ENCODE results near the gene TCF7L2. TPM values are rescaled to one million over a fixed set of nuclear protein-coding genes. Genes with fewer than 3 reads are reported as not detected.

Gene TCF7L2
- total and polyA plus RNA-seq, 2 donors, result 19.5 to 24.7 TPM

GRCh38 chr10:112963835-112964234, 13.8 kb downstream of the TCF7L2 start:
- H3K4me1 ChIP-seq (ENCODE audit: insufficient read depth), result peaks cover 3% of the 10 kb centered on the region
- H3K4me3 ChIP-seq (ENCODE audit: low read depth, low read length), result no peak overlapping the region
- no peak for DNase-seq (ENCODE audit: extremely low spot score)
- WGBS, result 84% methylated on average over 5 of the region's 5 CpGs
- H3K36me3 ChIP-seq (ENCODE audit: insufficient read depth), result no peaks in the 10 kb centered on the region
- no peak overlapping the region for H3K27ac ChIP-seq (ENCODE audit: low read depth)

GRCh38 chr10:112964482-112964881, 14.4 kb downstream of the TCF7L2 start:
- WGBS, result 96% methylated on average over 6 of the region's 6 CpGs
- Histone ChIP-seq H3K4me1 (ENCODE audit: insufficient read depth) (peaks cover 3% of the 10 kb centered on the region), H3K4me3 (ENCODE audit: low read depth, low read length) (no peak overlapping the region), H3K27ac (ENCODE audit: low read depth) (no peak overlapping the region), H3K36me3 (ENCODE audit: insufficient read depth) (no peaks in the 10 kb centered on the region)
- DNase-seq (ENCODE audit: extremely low spot score), result no peak

GRCh38 chr10:112966194-112966855, 16.3 kb downstream of the TCF7L2 start:
- Histone ChIP-seq H3K4me1 (ENCODE audit: insufficient read depth) (peaks cover 3% of the 10 kb centered on the region), H3K4me3 (ENCODE audit: low read depth, low read length) (no peak overlapping the region), H3K27ac (ENCODE audit: low read depth) (no peak overlapping the region), H3K36me3 (ENCODE audit: insufficient read depth) (no peaks in the 10 kb centered on the region)
- 82% methylated on average over 9 of the region's 9 CpGs for WGBS
- no peak for DNase-seq (ENCODE audit: extremely low spot score)

DNA sequence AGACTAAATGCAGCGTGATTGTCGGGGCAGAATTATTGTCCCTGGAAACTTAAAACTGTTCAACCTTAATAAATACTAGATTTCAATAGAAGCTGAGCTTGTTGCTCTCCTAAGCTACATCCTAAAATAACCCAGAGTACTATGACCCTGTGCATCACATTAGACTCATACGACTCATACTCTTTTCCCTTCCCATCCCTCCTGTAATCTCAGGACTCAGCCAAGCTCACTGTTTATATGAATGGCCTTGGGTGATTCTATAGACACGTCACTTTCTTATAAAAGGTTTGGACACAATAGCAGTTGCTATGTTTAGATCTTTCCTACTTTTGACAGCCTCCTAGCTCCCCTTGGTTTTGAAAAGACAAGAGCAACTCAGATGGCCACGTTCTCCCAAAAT, 17.2 kb downstream of the TCF7L2 start:
- no peak overlapping the region for H3K4me3 ChIP-seq (ENCODE audit: low read depth, low read length)
- 71% methylated on average over 5 of the region's 5 CpGs for WGBS
- peaks cover 3% of the 10 kb centered on the region for H3K4me1 ChIP-seq (ENCODE audit: insufficient read depth)
- DNase-seq (ENCODE audit: extremely low spot score), result no peak
- H3K27ac ChIP-seq (ENCODE audit: low read depth), result no peak overlapping the region
- no peaks in the 10 kb centered on the region for H3K36me3 ChIP-seq (ENCODE audit: insufficient read depth)

DNA sequence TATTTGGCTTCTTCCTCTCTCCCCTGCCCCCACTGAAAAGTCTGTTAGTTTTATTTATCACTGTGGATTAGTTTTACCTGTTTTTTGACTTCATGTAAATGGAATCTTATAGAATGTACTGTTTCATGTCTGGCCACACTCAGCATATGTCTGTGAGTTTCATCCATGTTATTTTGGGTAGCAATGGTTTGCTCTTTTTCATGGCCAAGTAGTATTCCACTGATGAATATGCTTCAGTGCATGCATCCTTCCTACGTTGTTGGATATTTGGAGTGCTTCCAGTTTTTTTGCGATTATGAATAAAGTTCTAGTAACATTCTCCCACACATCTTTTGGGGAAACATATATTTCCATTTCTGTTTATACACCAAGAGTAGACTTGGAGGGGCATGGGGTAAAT, 19.1 kb downstream of the TCF7L2 start:
- WGBS, result 92% methylated on average over 2 of the region's 2 CpGs
- no peak for DNase-seq (ENCODE audit: extremely low spot score)
- Histone ChIP-seq H3K27ac (ENCODE audit: low read depth) (no peak overlapping the region), H3K4me1 (ENCODE audit: insufficient read depth) (no peaks in the 10 kb centered on the region), H3K4me3 (ENCODE audit: low read depth, low read length) (no peak overlapping the region), H3K36me3 (ENCODE audit: insufficient read depth) (no peaks in the 10 kb centered on the region)

DNA sequence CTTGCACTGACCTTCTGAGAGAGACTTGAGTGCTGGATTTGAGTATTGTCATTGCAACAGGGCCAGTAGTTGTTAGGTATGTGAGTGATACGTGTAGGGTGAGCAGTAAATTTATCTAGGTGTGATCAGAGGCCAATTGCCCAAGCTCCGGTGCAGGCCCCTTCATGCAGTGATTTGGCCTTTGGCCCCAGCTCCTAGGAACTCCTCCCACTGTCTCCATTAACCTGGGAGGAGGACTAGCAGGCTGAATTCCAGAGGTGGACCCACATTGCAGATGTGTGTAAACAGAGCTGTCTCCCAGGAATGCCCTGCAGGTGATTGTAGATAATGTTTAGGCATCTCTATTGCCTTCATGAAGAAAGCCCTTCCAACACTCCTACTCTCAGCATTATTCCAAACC, 19.5 kb downstream of the TCF7L2 start:
- Histone ChIP-seq H3K4me1 (ENCODE audit: insufficient read depth) (no peaks in the 10 kb centered on the region), H3K36me3 (ENCODE audit: insufficient read depth) (no peaks in the 10 kb centered on the region), H3K4me3 (ENCODE audit: low read depth, low read length) (no peak overlapping the region), H3K27ac (ENCODE audit: low read depth) (no peak overlapping the region)
- no peak for DNase-seq (ENCODE audit: extremely low spot score)
- 90% methylated on average over 2 of the region's 2 CpGs for WGBS

- Histone ChIP-seq H3K4me3 (ENCODE audit: low read depth, low read length) (no peak overlapping the region), H3K4me1 (ENCODE audit: insufficient read depth) (no peaks in the 10 kb centered on the region), H3K27ac (ENCODE audit: low read depth) (no peak overlapping the region), H3K36me3 (ENCODE audit: insufficient read depth) (no peaks in the 10 kb centered on the region)
- no peak for DNase-seq (ENCODE audit: extremely low spot score)
- WGBS, result 93% methylated on average over 4 of the region's 4 CpGs
Measured at GRCh38 chr10:112970021-112970420, 20.0 kb downstream of the TCF7L2 start.

GRCh38 chr10:112972606-112973005, 22.6 kb downstream of the TCF7L2 start:
- Histone ChIP-seq H3K36me3 (ENCODE audit: insufficient read depth) (no peaks in the 10 kb centered on the region), H3K27ac (ENCODE audit: low read depth) (no peak overlapping the region), H3K4me1 (ENCODE audit: insufficient read depth) (no peaks in the 10 kb centered on the region), H3K4me3 (ENCODE audit: low read depth, low read length) (no peak overlapping the region)
- 98% methylated on average over 5 of the region's 5 CpGs for WGBS
- no peak for DNase-seq (ENCODE audit: extremely low spot score)

GRCh38 chr10:112973046-112973445, 23.0 kb downstream of the TCF7L2 start:
- WGBS, result 89% methylated on average over 5 of the region's 5 CpGs
- Histone ChIP-seq H3K4me3 (ENCODE audit: low read depth, low read length) (no peak overlapping the region), H3K27ac (ENCODE audit: low read depth) (no peak overlapping the region), H3K36me3 (ENCODE audit: insufficient read depth) (no peaks in the 10 kb centered on the region), H3K4me1 (ENCODE audit: insufficient read depth) (no peaks in the 10 kb centered on the region)
- DNase-seq (ENCODE audit: extremely low spot score), result no peak

- H3K27ac ChIP-seq (ENCODE audit: low read depth), result no peak overlapping the region
- no peak overlapping the region for H3K4me3 ChIP-seq (ENCODE audit: low read depth, low read length)
- DNase-seq (ENCODE audit: extremely low spot score), result no peak
- 93% methylated on average over 5 of the region's 5 CpGs for WGBS
- no peaks in the 10 kb centered on the region for H3K36me3 ChIP-seq (ENCODE audit: insufficient read depth)
- no peaks in the 10 kb centered on the region for H3K4me1 ChIP-seq (ENCODE audit: insufficient read depth)
Measured at GRCh38 chr10:112973805-112974204, 23.8 kb downstream of the TCF7L2 start.

GRCh38 chr10:112977426-112977898, 27.4 kb downstream of the TCF7L2 start:
- no peak overlapping the region for H3K4me3 ChIP-seq (ENCODE audit: low read depth, low read length)
- no peak overlapping the region for H3K27ac ChIP-seq (ENCODE audit: low read depth)
- no peaks in the 10 kb centered on the region for H3K36me3 ChIP-seq (ENCODE audit: insufficient read depth)
- DNase-seq (ENCODE audit: extremely low spot score), result no peak
- 90% methylated on average over 12 of the region's 12 CpGs for WGBS
- no peaks in the 10 kb centered on the region for H3K4me1 ChIP-seq (ENCODE audit: insufficient read depth)

DNA sequence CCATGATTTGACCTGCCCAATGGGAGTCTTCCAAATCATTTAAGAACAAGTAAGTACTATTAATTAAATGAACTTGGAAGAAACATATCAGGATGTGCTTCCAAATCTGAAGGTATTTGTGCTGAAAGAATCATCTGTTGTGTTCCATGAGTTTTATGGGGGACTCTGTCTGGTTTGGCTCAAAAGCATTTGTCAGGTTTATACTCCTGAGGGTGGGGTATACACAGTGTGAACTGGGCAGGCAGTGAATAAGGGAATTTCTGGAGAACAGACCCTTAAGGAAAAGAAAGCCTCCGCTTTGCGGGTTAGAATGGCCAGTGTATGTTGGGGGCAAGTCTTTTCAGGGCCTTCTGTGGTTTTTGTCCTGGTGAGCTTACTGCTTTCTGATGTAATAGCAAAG, 29.9 kb downstream of the TCF7L2 start:
- H3K4me1 ChIP-seq (ENCODE audit: insufficient read depth), result no peaks in the 10 kb centered on the region
- 92% methylated on average over 2 of the region's 2 CpGs for WGBS

GRCh38 chr10:112980937-112981336, 30.9 kb downstream of the TCF7L2 start:
- Histone ChIP-seq H3K36me3 (ENCODE audit: insufficient read depth) (no peaks in the 10 kb centered on the region), H3K4me3 (ENCODE audit: low read depth, low read length) (no peak overlapping the region), H3K27ac (ENCODE audit: low read depth) (no peak overlapping the region), H3K4me1 (ENCODE audit: insufficient read depth) (no peaks in the 10 kb centered on the region)
- no peak for DNase-seq (ENCODE audit: extremely low spot score)
- WGBS, result 85% methylated on average over 2 of the region's 2 CpGs

More for the DNA sequence above, 29.9 kb downstream of the TCF7L2 start:
- Histone ChIP-seq H3K27ac (ENCODE audit: low read depth) (no peak overlapping the region), H3K4me3 (ENCODE audit: low read depth, low read length) (no peak overlapping the region), H3K36me3 (ENCODE audit: insufficient read depth) (no peaks in the 10 kb centered on the region)
- DNase-seq (ENCODE audit: extremely low spot score), result no peak

GRCh38 chr10:112981553-112981952, 31.5 kb downstream of the TCF7L2 start:
- Histone ChIP-seq H3K27ac (ENCODE audit: low read depth) (no peak overlapping the region), H3K36me3 (ENCODE audit: insufficient read depth) (no peaks in the 10 kb centered on the region), H3K4me3 (ENCODE audit: low read depth, low read length) (no peak overlapping the region), H3K4me1 (ENCODE audit: insufficient read depth) (no peaks in the 10 kb centered on the region)
- DNase-seq (ENCODE audit: extremely low spot score), result no peak
- 80% methylated on average over 7 of the region's 7 CpGs for WGBS

Data from urinary bladder (tissue), 4 donors.